SK-N-SH (cell line): ENCODE measurements around the gene ADAMTS14. TPM values are rescaled to one million over a fixed set of nuclear protein-coding genes. Genes with fewer than 3 reads are reported as not detected.

Experiments used
- CTCF ChIA-PET: fragments of 300-600, 350-600 bp; formaldehyde crosslinking; extraction: SDS; loops from one replicate; lab custom pipeline; 2021; lab: Yijun Ruan, JAX
- POLR2A ChIA-PET: fragments of 350-600 bp; sonication (Branson Sonifier 250); formaldehyde crosslinking; extraction: SDS; loops from one replicate; lab custom pipeline; 2020; ENCODE audit warnings: antibody characterized with exemption, inconsistent platforms; lab: Yijun Ruan, JAX
- DNase-seq: peaks from one replicate; pipeline ENCODE4 v3.0.0; 2012
- H2AFZ ChIP-seq: fragments of 200-600 bp; sonication (generic); 2 replicates; pipeline ENCODE4 v1.8.1; 2016; ENCODE audit warnings: antibody characterized with exemption, mild to moderate bottlenecking, low read depth
- H3F3A ChIP-seq: fragments of 200-600 bp; sonication (generic); replicated peaks from 2 replicates; pipeline ENCODE3; 2016; ENCODE audit warnings: antibody characterized with exemption, mild to moderate bottlenecking; ENCODE audit not compliant: insufficient read depth
- H3K27ac ChIP-seq, 2 experiments: fragments of 200-500 bp in 1 of 2; fragments of 200-600 bp in 1 of 2; sonication (Bioruptor generic) in 1 of 2; sonication (generic), shearing (Covaris generic) in 1 of 2; 2 replicates each; pipeline versions ENCODE4 v1.5.1 to v1.6.1; 2014 to 2016; ENCODE audit warnings: low read depth in 2 of 2, inconsistent platforms in 1 of 2, low read length in 1 of 2, mild to moderate bottlenecking in 1 of 2, mixed read lengths in 1 of 2
- H3K27me3 ChIP-seq: fragments of 200-600 bp; sonication (generic), shearing (Covaris generic); 2 replicates; pipeline ENCODE4 v1.6.1; 2016; ENCODE audit warnings: mixed run types; ENCODE audit not compliant: insufficient read depth
- H3K36me3 ChIP-seq, 2 experiments: fragments of 200-500 bp in 1 of 2; fragments of 200-600 bp in 1 of 2; sonication (Bioruptor generic) in 1 of 2; sonication (generic) in 1 of 2; replicated peaks in 1 of 2; 2 replicates each; pipeline versions ENCODE3 to v1.5.1; 2014 to 2016; ENCODE audit warnings: low read length in 1 of 2, mild to moderate bottlenecking in 1 of 2; ENCODE audit not compliant: insufficient read depth in 2 of 2, control insufficient read depth in 1 of 2
- H3K4me1 ChIP-seq, 2 experiments: fragments of 200-500 bp in 1 of 2; fragments of 200-600 bp in 1 of 2; sonication (Bioruptor generic) in 1 of 2; sonication (generic), shearing (Covaris generic) in 1 of 2; 2 replicates each; pipeline versions ENCODE4 v1.5.1 to v1.6.1; 2014 to 2016; ENCODE audit warnings: low read depth in 1 of 2, low read length in 1 of 2, mixed run types in 1 of 2; ENCODE audit not compliant: insufficient read depth in 2 of 2, control insufficient read depth in 1 of 2
- H3K4me2 ChIP-seq: fragments of 200-600 bp; sonication (generic), shearing (Covaris generic); 2 replicates; pipeline ENCODE4 v1.6.1; 2017; ENCODE audit warnings: mixed run types
- H3K4me3 ChIP-seq, 2 experiments: fragments of 200-500 bp in 1 of 2; fragments of 200-600 bp in 1 of 2; sonication (Bioruptor generic) in 1 of 2; sonication (generic), shearing (Covaris generic) in 1 of 2; 2 replicates each; pipeline versions ENCODE4 v1.5.1 to v1.8.1; 2014 to 2016; ENCODE audit warnings: low read depth in 2 of 2, inconsistent platforms in 1 of 2, low read length in 1 of 2, mild to moderate bottlenecking in 1 of 2, mixed read lengths in 1 of 2, moderate library complexity in 1 of 2
- H3K79me2 ChIP-seq: fragments of 200-600 bp; sonication (generic); 2 replicates; pipeline ENCODE4 v1.8.1; 2017; ENCODE audit warnings: mild to moderate bottlenecking; ENCODE audit not compliant: insufficient read depth
- H3K9ac ChIP-seq: fragments of 200-600 bp; sonication (generic); 2 replicates; pipeline ENCODE4 v1.6.1; 2017; ENCODE audit warnings: mixed run types
- H3K9me2 ChIP-seq: fragments of 200-600 bp; sonication (generic); 2 replicates; pipeline ENCODE4 v1.6.1; 2017; ENCODE audit warnings: mixed run types
- H3K9me3 ChIP-seq: fragments of 200-600 bp; sonication (generic); 2 replicates; pipeline ENCODE4 v1.6.1; 2017; ENCODE audit warnings: mixed run types, mild to moderate bottlenecking, moderate library complexity
- H4K20me1 ChIP-seq: fragments of 200-600 bp; sonication (generic); 2 replicates; pipeline ENCODE4 v1.6.1; 2017; ENCODE audit warnings: mild to moderate bottlenecking, mixed run types; ENCODE audit not compliant: insufficient read depth
- CHD2 ChIP-seq: fragments of 150-350 bp; IDR thresholded peaks from 2 replicates; pipeline ENCODE4 v1.6.1; 2018; ENCODE audit warnings: low read length; ENCODE audit not compliant: partially characterized antibody
- EZH2phosphoT487 ChIP-seq: fragments of 200-600 bp; sonication (generic); IDR thresholded peaks from 2 replicates; pipeline ENCODE4 v1.6.1; 2017; ENCODE audit warnings: low read depth, mixed run types, mild to moderate bottlenecking, antibody characterized with exemption, moderate library complexity, borderline replicate concordance
- FOXJ3 ChIP-seq: sonication (generic); formaldehyde crosslinking; IDR thresholded peaks from 2 replicates; pipeline ENCODE4 v1.5.1; 2020; ENCODE audit warnings: mild to moderate bottlenecking, missing genetic modification reagents
- GABPA ChIP-seq: IDR thresholded peaks from 2 replicates; pipeline ENCODE4 v1.4.0; 2012; ENCODE audit warnings: low read depth, mild to moderate bottlenecking
- IRF3 ChIP-seq: fragments of 150-350 bp; IDR thresholded peaks from 2 replicates; pipeline ENCODE4 v1.6.1; 2016; ENCODE audit warnings: mild to moderate bottlenecking, low read depth, low read length
- MEF2A ChIP-seq: IDR thresholded peaks from 2 replicates; pipeline ENCODE4 v1.4.0; 2012; ENCODE audit warnings: low read depth, borderline replicate concordance
- NRF1 ChIP-seq: IDR thresholded peaks from 2 replicates; pipeline ENCODE4 v1.6.1; 2012; ENCODE audit warnings: low read depth, mild to moderate bottlenecking, low read length
- RFX5 ChIP-seq: IDR thresholded peaks from 2 replicates; pipeline ENCODE4 v1.6.1; 2012; ENCODE audit warnings: mild to moderate bottlenecking, improper control_type of control experiment, low read length
- TEAD4 ChIP-seq: IDR thresholded peaks from 2 replicates; pipeline ENCODE4 v1.4.0; 2012; ENCODE audit warnings: mild to moderate bottlenecking, borderline replicate concordance; ENCODE audit not compliant: insufficient read depth
- USF1 ChIP-seq: IDR thresholded peaks from 2 replicates; pipeline ENCODE4 v1.4.0; 2012; ENCODE audit warnings: low read depth, borderline replicate concordance
- USF2 ChIP-seq: fragments of 150-350 bp; IDR thresholded peaks from 2 replicates; pipeline ENCODE4 v1.6.1; 2017; ENCODE audit warnings: antibody characterized with exemption, low read length, low read depth, borderline replicate concordance
- WGBS: methylation state at CpG from one replicate; pipeline ENCODE4 v1.1.6; 2017; ENCODE audit warnings: low lambda C conversion rate; 5-methylcytosine and 5-hydroxymethylcytosine counted together
- polyA plus RNA-seq, 3 experiments: library from polyadenylated mRNA; depleted of rRNA; stranded (reverse); fragments of >200 nt; gene quantifications; 2 replicates each; pipeline ENCODE4 v1.2.3, GENCODE V29; 2012

The ADAMTS14 gene
- polyA plus RNA-seq, 1 of the 3 experiments (the other 2 are of a cell fraction) = 1.1 TPM

GRCh38 chr10:70761727-70762350 lies 89.5 kb downstream of the ADAMTS14 start:
- Histone ChIP-seq H3K4me1 (peaks cover 0 to 17% of the 10 kb centered on the region in 2 experiments; a peak in 1 of 4 replicates), H3K9ac (no peak overlapping the region), H3K36me3 (no peaks in the 10 kb centered on the region)
- no peak for DNase-seq
- no peak for TF ChIP-seq GABPA
- no peak for TF ChIP-seq FOXJ3
- TF ChIP-seq EZH2phosphoT487 = no peak
- TF ChIP-seq, all 33 proteins: peak for 0
- H3K4me3 ChIP-seq = no peak overlapping the region
- H4K20me1 ChIP-seq = no peaks in the 10 kb centered on the region
- H3K9me3 ChIP-seq = no peaks in the 10 kb centered on the region
- no peak overlapping the region for H3K27ac ChIP-seq
- H3K4me2 ChIP-seq = no peak overlapping the region
- no peaks in the 10 kb centered on the region for H3K79me2 ChIP-seq
- CTCF ChIA-PET = interaction anchor here (0.7 to 7.3 kb wide), 4 partner anchors 141 to 1613 kb away, joined by 3 to 118 read pairs (median 4); no protein-coding TSS in a partner anchor
- no peaks in the 10 kb centered on the region for H3F3A ChIP-seq
- no peak overlapping the region for H2AFZ ChIP-seq
- POLR2A ChIA-PET = no interaction called here
- no peaks in the 10 kb centered on the region for H3K9me2 ChIP-seq
- no peaks in the 10 kb centered on the region for H3K27me3 ChIP-seq
- WGBS = 31% methylated on average over 7 of the region's 10 CpGs

- ChIA-PET CTCF (interaction anchor here (0.7 to 7.3 kb wide), 3 partner anchors 211 to 1613 kb away, joined by 3 to 118 read pairs (median 4); no protein-coding TSS in a partner anchor), POLR2A (no interaction called here)
- Histone ChIP-seq H2AFZ (no peak overlapping the region), H3K4me1 (peaks cover 0 to 14% of the 10 kb centered on the region in 2 experiments; a peak in 1 of 4 replicates), H3K36me3 (no peaks in the 10 kb centered on the region), H3K9me2 (no peaks in the 10 kb centered on the region), H3F3A (no peaks in the 10 kb centered on the region), H3K4me2 (no peak overlapping the region), H3K79me2 (no peaks in the 10 kb centered on the region), H3K27me3 (no peaks in the 10 kb centered on the region), H3K27ac (no peak overlapping the region), H4K20me1 (no peaks in the 10 kb centered on the region), H3K4me3 (no peak overlapping the region), H3K9me3 (no peaks in the 10 kb centered on the region), H3K9ac (no peak overlapping the region)
- no peak for DNase-seq
- WGBS = 40% methylated on average over 7 of the region's 7 CpGs
- TF ChIP-seq RFX5 (no peak), TEAD4 (no peak)
Observed at GRCh38 chr10:70762441-70763175, 90.3 kb downstream of the ADAMTS14 start.

GRCh38 chr10:70763567-70763966 lies 91.3 kb downstream of the ADAMTS14 start:
- Histone ChIP-seq H4K20me1 (no peaks in the 10 kb centered on the region), H3F3A (no peaks in the 10 kb centered on the region), H2AFZ (no peak overlapping the region), H3K79me2 (no peaks in the 10 kb centered on the region), H3K9me2 (no peaks in the 10 kb centered on the region), H3K4me1 (peaks cover 0 to 7% of the 10 kb centered on the region in 2 experiments; a peak in 1 of 4 replicates), H3K9me3 (no peaks in the 10 kb centered on the region), H3K4me3 (no peak overlapping the region), H3K4me2 (no peak overlapping the region), H3K27ac (no peak overlapping the region; a peak in 1 of 4 replicates), H3K36me3 (no peaks in the 10 kb centered on the region), H3K27me3 (no peaks in the 10 kb centered on the region), H3K9ac (no peak overlapping the region)
- 6% methylated on average over 1 of the region's 3 CpGs for WGBS
- POLR2A ChIA-PET = no interaction called here
- TF ChIP-seq CHD2 = no peak
- TF ChIP-seq MEF2A = no peak
- TF ChIP-seq IRF3 = no peak
- no peak for TF ChIP-seq EZH2phosphoT487
- TF ChIP-seq NRF1 = no peak
- no peak for TF ChIP-seq USF1
- no peak for TF ChIP-seq USF2
- CTCF ChIA-PET = interaction anchor here (7.3 kb wide), 1 partner anchor 212 kb away, joined by 118 read pairs; no protein-coding TSS in a partner anchor
- DNase-seq = no peak
